Endothelial cell (in vitro differentiated cells): Measurements from ENCODE around the gene F2R. TPM values are rescaled to one million over a fixed set of nuclear protein-coding genes. Genes with fewer than 3 reads are reported as not detected.

Experiments used
- DNase-seq: peaks from one replicate; pipeline ENCODE4 v3.0.0; 2021; ENCODE audit warnings: low spot score
- H3K27ac Mint-ChIP-seq: one replicate; pipeline ENCODE4 v1.8.0; 2021; ENCODE audit warnings: mixed read lengths, inconsistent platforms; ENCODE audit not compliant: unreplicated experiment
- H3K27me3 Mint-ChIP-seq: one replicate; pipeline ENCODE4 v1.8.0; 2021; ENCODE audit warnings: mild to moderate bottlenecking, moderate library complexity, mixed read lengths, inconsistent platforms; ENCODE audit not compliant: unreplicated experiment
- H3K36me3 Mint-ChIP-seq: one replicate; pipeline ENCODE4 v1.8.0; 2021; ENCODE audit warnings: mild to moderate bottlenecking, low read depth, mixed read lengths, inconsistent platforms; ENCODE audit not compliant: unreplicated experiment
- H3K4me1 Mint-ChIP-seq: one replicate; pipeline ENCODE4 v1.8.0; 2021; ENCODE audit warnings: mild to moderate bottlenecking, mixed read lengths, inconsistent platforms; ENCODE audit not compliant: unreplicated experiment
- H3K4me3 Mint-ChIP-seq: one replicate; pipeline ENCODE4 v1.8.0; 2021; ENCODE audit warnings: mild to moderate bottlenecking, mixed read lengths, inconsistent platforms; ENCODE audit not compliant: unreplicated experiment
- H3K9me3 Mint-ChIP-seq: one replicate; pipeline ENCODE4 v1.8.0; 2021; ENCODE audit warnings: mixed read lengths, inconsistent platforms; ENCODE audit not compliant: unreplicated experiment
- CTCF ChIP-seq: fragments of 200-600 bp; sonication (generic); IDR thresholded peaks from one replicate; pipeline ENCODE4 v1.5.0; 2021; ENCODE audit warnings: antibody characterized with exemption; ENCODE audit not compliant: unreplicated experiment
- total RNA-seq: library from RNA; stranded (reverse); fragmentation: NEBNext Ultra II Directional; extraction: Animal tissue kit (Norgen Biotek cat#: 25700); gene quantifications from one replicate; pipeline ENCODE4 v1.2.1, GENCODE V29; 2021; ENCODE audit not compliant: unreplicated experiment

Gene F2R
- total RNA-seq, 1 donor from 2014 or later = 342 TPM

- no peak overlapping the region for H3K4me3 Mint-ChIP-seq
- H3K36me3 Mint-ChIP-seq = no peaks in the 10 kb centered on the region
- DNase-seq = no peak
- H3K27me3 Mint-ChIP-seq = peaks cover 5% of the 10 kb centered on the region
- no peak overlapping the region for H3K27ac Mint-ChIP-seq
- TF ChIP-seq CTCF = no peak
- no peaks in the 10 kb centered on the region for H3K9me3 Mint-ChIP-seq
- H3K4me1 Mint-ChIP-seq = peaks cover 16% of the 10 kb centered on the region
These were observed 66.5 kb downstream of the F2R start for GRCh38 chr5:76782444-76782843.

Other genes starting within 250 kb of the F2R start
- gene F2RL2, start 92.7 kb upstream of the F2R start, total RNA-seq = 311 TPM
- gene F2RL1, start 102.9 kb downstream of the F2R start, total RNA-seq = 141 TPM
- gene S100Z, start 133.9 kb downstream of the F2R start, total RNA-seq = 0.38 TPM
- 108 TPM for gene CRHBP, start 236.9 kb downstream of the F2R start, total RNA-seq